ENCODE results near the gene GAL.

GAL gene

DNA sequence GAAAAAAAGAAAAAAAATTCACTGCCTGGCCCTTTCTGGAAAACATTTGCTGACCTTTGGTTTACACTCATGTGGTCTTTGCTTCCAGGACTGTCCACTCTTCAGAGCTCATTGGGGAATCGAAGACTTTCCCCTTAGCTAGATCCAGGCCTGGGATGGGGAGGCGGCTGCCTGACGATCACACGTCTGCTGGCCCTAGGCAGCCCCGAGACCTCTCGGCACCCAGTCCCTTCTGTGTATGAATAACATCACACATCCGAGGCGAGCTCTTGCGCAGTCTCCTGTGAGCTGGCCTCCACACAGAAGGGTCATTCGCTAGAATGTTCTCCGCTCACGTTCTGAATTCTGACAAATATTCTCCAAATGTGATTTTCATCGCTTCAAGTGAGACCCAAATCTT is 25.7 kb upstream of the GAL start:
- peak; percentile 52 for DNase-seq (ENCODE audit: low read depth, low spot score)
- no peak for TF ChIP-seq CTCF (IDR thresholded peaks at IDR 0.05; ENCODE audit: low read depth, low read length)
- in situ Hi-C loops (cut with HindIII; ENCODE audit: low sequenced_read_pairs): no loop called here
- H3K4me3 ChIP-seq (ENCODE audit: low read depth, low read length): no peak overlapping the region

DNA sequence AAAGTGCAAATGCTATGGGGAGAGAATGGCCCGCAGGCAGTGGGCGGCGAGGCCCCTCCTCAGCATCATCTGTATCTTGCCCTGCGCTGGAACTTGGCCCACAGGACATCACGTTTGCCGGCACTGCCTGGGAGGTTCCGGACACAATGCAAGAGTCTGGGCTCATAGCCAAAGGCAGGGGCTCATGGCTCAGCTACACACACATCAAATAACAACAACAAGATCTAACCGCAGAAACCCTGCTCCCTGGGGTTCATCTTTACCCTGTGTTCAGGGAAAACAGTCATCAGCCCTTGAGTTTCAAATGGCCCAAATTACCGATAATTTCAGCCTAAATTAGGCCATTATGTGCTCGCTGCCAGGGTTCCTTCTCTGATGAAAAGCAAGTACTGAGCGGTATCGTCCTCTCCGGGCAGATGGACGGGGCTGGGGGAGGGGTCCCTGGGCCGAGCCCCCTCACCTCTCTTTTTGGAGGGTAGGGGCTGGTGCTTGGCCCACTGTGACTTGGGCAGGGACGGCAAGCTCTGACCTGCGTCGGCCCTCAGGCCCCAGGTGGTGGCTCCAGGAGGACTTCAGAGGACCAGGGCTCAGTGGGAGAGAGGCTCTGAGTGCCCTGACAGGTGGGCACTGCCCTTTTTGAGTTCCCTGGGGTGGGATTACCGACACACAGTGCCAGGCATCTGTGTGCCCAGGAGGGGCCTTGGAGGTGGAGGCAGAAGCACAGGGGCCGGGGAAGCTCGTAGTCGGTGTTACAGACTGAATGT is 25.0 kb upstream of the GAL start:
- in situ Hi-C loops (cut with HindIII; ENCODE audit: low sequenced_read_pairs): no loop called here
- TF ChIP-seq CTCF (IDR thresholded peaks at IDR 0.05; ENCODE audit: low read depth, low read length): no peak
- H3K4me3 ChIP-seq (ENCODE audit: low read depth, low read length): no peak overlapping the region
- peak; percentile 98 for DNase-seq (ENCODE audit: low read depth, low spot score)

GRCh38 chr11:68660066-68660810 is 24.1 kb upstream of the GAL start:
- no peak for TF ChIP-seq CTCF (IDR thresholded peaks at IDR 0.05; ENCODE audit: low read depth, low read length)
- no peak for DNase-seq (ENCODE audit: low read depth, low spot score)
- H3K4me3 ChIP-seq (ENCODE audit: low read depth, low read length): no peak overlapping the region
- in situ Hi-C loops (cut with HindIII; ENCODE audit: low sequenced_read_pairs): no loop called here

DNA sequence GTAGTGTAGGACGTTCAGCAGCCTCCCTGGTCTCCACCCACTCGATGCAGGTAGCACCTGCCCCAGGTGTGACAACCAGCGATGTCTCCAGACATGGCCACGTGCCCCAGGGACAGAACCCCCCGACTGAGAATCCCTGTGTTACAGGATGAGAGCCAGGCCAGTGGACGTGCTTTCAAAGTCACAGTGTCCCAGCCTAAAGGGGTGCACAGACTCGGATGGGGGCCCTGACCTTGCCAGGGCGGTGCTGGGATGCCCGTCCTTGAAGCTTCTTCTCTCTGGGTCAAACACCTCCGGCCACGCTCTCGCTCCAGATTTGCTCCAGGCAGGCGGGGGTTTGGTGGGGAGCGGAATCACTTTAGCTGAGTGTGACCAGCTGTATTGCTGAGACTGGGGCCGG is 23.3 kb upstream of the GAL start:
- no peak for TF ChIP-seq CTCF (IDR thresholded peaks at IDR 0.05; ENCODE audit: low read depth, low read length)
- in situ Hi-C loops (cut with HindIII; ENCODE audit: low sequenced_read_pairs): no loop called here
- no peak overlapping the region for H3K4me3 ChIP-seq (ENCODE audit: low read depth, low read length)
- DNase-seq (ENCODE audit: low read depth, low spot score): no peak

- no peak overlapping the region for H3K4me3 ChIP-seq (ENCODE audit: low read depth, low read length)
- no peak for DNase-seq (ENCODE audit: low read depth, low spot score)
- no peak for TF ChIP-seq CTCF (IDR thresholded peaks at IDR 0.05; ENCODE audit: low read depth, low read length)
- in situ Hi-C loops (cut with HindIII; ENCODE audit: low sequenced_read_pairs): no loop called here
Observed at GRCh38 chr11:68661697-68662603, 22.4 kb upstream of the GAL start.

DNA sequence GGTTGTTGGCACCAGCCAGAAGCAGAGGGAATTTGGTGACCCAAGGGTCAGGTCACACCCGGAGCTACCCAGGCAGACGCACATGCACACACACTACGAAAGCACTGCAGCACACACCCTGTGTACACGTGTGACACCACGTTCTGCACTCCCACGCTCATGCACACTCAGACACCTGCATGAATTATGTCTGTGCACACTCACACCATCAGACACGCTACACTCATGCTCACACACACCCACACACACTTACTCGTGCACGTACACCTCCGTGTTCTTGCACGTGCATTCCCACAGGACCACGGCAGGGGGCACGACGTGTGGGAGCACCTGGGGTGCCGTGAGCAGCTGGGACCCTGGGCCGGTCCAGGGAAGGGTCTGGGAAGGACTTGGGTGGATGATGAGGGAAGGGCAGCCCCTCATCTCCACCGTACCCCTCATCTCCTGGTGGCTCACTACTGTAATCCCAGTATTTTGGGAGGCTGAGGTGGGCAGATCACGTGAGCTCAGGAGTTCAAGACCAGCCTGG is 20.8 kb upstream of the GAL start:
- no peak overlapping the region for H3K4me3 ChIP-seq (ENCODE audit: low read depth, low read length)
- no peak for DNase-seq (ENCODE audit: low read depth, low spot score)
- TF ChIP-seq CTCF (IDR thresholded peaks at IDR 0.05; ENCODE audit: low read depth, low read length): no peak
- in situ Hi-C loops (cut with HindIII; ENCODE audit: low sequenced_read_pairs): no loop called here
